Activated B cell treated with CpG ODN at 0.5 μM for 24 hours (primary cell): ENCODE data around the gene PLEKHG4B. TPM values are rescaled to one million over a fixed set of nuclear protein-coding genes. Genes with fewer than 3 reads are reported as not detected.

Experiments used
- ATAC-seq: fragments of 200-7000 bp; cut with Tn5 transposase; one replicate; pipeline ENCODE4 v1.10.0; 2021; ENCODE audit warnings: low read depth, mild to moderate bottlenecking, moderate library complexity
- CTCF ChIA-PET: fragments of 350-600 bp; sonication (Branson Sonifier 250); formaldehyde crosslinking; loops from one replicate; lab custom pipeline; 2021; ENCODE audit warnings: antibody characterized with exemption; lab: Charles Lee
- POLR2A ChIA-PET: fragments of 350-600 bp; sonication (Branson Sonifier 250); formaldehyde crosslinking; loops from one replicate; lab custom pipeline; 2021; ENCODE audit warnings: antibody characterized with exemption; lab: Charles Lee
- DNase-seq: peaks from one replicate; pipeline ENCODE4 v3.0.0; 2022
- H3K27ac Mint-ChIP-seq: one replicate; pipeline ENCODE4 v1.8.0; 2020; ENCODE audit warnings: mixed read lengths
- H3K27me3 Mint-ChIP-seq: one replicate; pipeline ENCODE4 v1.8.0; 2021; ENCODE audit warnings: mixed read lengths
- H3K36me3 Mint-ChIP-seq: one replicate; pipeline ENCODE4 v1.8.0; 2021; ENCODE audit warnings: low read depth, mixed read lengths
- H3K4me1 Mint-ChIP-seq: one replicate; pipeline ENCODE4 v1.8.0; 2021; ENCODE audit warnings: mixed read lengths
- H3K4me3 Mint-ChIP-seq: one replicate; pipeline ENCODE4 v1.8.0; 2020; ENCODE audit warnings: mild to moderate bottlenecking, mixed read lengths
- H3K9me3 Mint-ChIP-seq: one replicate; pipeline ENCODE4 v1.8.0; 2020; ENCODE audit warnings: mixed read lengths
- CTCF ChIP-seq: fragments of 200-600 bp; IDR thresholded peaks from one replicate; pipeline ENCODE4 v1.8.0; 2022; ENCODE audit warnings: antibody characterized with exemption, mild to moderate bottlenecking
- intact Hi-C: fragments of 100-400 bp; cut with micrococcal nuclease; formaldehyde crosslinking; loops from one replicate; pipeline ENCODE4 v1.15.1; 2024
- total RNA-seq: library from RNA; stranded (reverse); gene quantifications from 2 replicates; pipeline ENCODE4 v1.2.3, GENCODE V29; 2022

PLEKHG4B gene
- total RNA-seq, 1 donor from 2014 or later = not detected

- ChIA-PET POLR2A (no interaction called here), CTCF (no interaction called here)
- Mint-ChIP-seq H3K9me3 (no peaks in the 10 kb centered on the region), H3K4me3 (no peak overlapping the region), H3K27ac (no peak overlapping the region), H3K27me3 (peaks cover 6% of the 10 kb centered on the region), H3K36me3 (no peaks in the 10 kb centered on the region), H3K4me1 (no peaks in the 10 kb centered on the region)
- ATAC-seq (no peak), DNase-seq (no peak)
- intact Hi-C loops = no loop called here
- TF ChIP-seq CTCF = no peak
Observed at GRCh38 chr5:77170-77501, 14.8 kb upstream of the PLEKHG4B start.

DNA sequence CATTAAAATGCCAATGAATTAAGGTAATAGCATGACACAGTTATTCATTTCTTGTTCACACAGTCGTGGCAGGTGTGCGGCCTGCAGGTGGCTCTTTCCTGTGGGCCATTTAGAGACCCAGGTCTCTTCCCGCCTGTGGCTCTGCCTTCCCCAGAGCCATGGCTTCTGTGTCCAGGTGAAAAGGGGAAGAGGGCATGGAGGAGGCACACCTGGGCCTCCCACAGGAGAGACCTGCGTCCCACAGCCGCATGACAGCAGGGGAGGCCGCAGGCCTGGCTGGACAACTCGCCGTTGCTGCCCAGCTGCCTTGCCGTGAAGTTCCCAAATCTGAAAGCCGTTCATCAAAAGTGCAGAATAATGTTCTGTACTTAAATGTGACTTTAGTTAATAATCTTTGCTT lies 14.4 kb upstream of the PLEKHG4B start:
- ATAC-seq (no peak), DNase-seq (no peak)
- Mint-ChIP-seq H3K4me3 (no peak overlapping the region), H3K9me3 (no peaks in the 10 kb centered on the region), H3K36me3 (no peaks in the 10 kb centered on the region), H3K4me1 (no peaks in the 10 kb centered on the region), H3K27ac (no peak overlapping the region), H3K27me3 (peaks cover 6% of the 10 kb centered on the region)
- POLR2A ChIA-PET = no interaction called here
- TF ChIP-seq CTCF = no peak
- CTCF ChIA-PET = no interaction called here
- intact Hi-C loops = no loop called here

- intact Hi-C loops = no loop called here
- H3K27me3 Mint-ChIP-seq = peaks cover 9% of the 10 kb centered on the region
Observed at GRCh38 chr5:77957-78804, 13.8 kb upstream of the PLEKHG4B start.

GRCh38 chr5:78805-79149 lies 13.2 kb upstream of the PLEKHG4B start:
- intact Hi-C loops = no loop called here
- no peaks in the 10 kb centered on the region for H3K9me3 Mint-ChIP-seq
- no peaks in the 10 kb centered on the region for H3K4me1 Mint-ChIP-seq
- no peak overlapping the region for H3K27ac Mint-ChIP-seq
- CTCF ChIA-PET = no interaction called here
- H3K36me3 Mint-ChIP-seq = no peaks in the 10 kb centered on the region
- no peak for TF ChIP-seq CTCF
- POLR2A ChIA-PET = no interaction called here
- ATAC-seq (no peak), DNase-seq (no peak)
- peaks cover 9% of the 10 kb centered on the region for H3K27me3 Mint-ChIP-seq
- H3K4me3 Mint-ChIP-seq = no peak overlapping the region

More at GRCh38 chr5:77957-78804, 13.8 kb upstream of the PLEKHG4B start:
- H3K36me3 Mint-ChIP-seq = no peaks in the 10 kb centered on the region
- H3K4me3 Mint-ChIP-seq = no peak overlapping the region
- no peak overlapping the region for H3K27ac Mint-ChIP-seq
- DNase-seq (no peak), ATAC-seq (peak; percentile 34)
- ChIA-PET POLR2A (no interaction called here), CTCF (no interaction called here)
- no peak for TF ChIP-seq CTCF
- H3K9me3 Mint-ChIP-seq = no peaks in the 10 kb centered on the region
- no peaks in the 10 kb centered on the region for H3K4me1 Mint-ChIP-seq

- ChIA-PET POLR2A (no interaction called here), CTCF (no interaction called here)
- Mint-ChIP-seq H3K27me3 (peaks cover 8% of the 10 kb centered on the region), H3K4me3 (no peak overlapping the region), H3K9me3 (no peaks in the 10 kb centered on the region), H3K27ac (no peak overlapping the region), H3K4me1 (no peaks in the 10 kb centered on the region), H3K36me3 (no peaks in the 10 kb centered on the region)
- ATAC-seq = no peak
- no peak for TF ChIP-seq CTCF
- intact Hi-C loops = no loop called here
- no peak for DNase-seq
Observed at GRCh38 chr5:79263-79662, 12.7 kb upstream of the PLEKHG4B start.
